ENCODE measurements around the gene LAMA2. TPM values are rescaled to one million over a fixed set of nuclear protein-coding genes. Genes with fewer than 3 reads are reported as not detected.

Gene LAMA2
- polyA plus RNA-seq, 3 donors = not detected

- Mint-ChIP-seq H3K27ac (no peak overlapping the region), H3K4me1 (no peaks in the 10 kb centered on the region), H3K9me3 (no peaks in the 10 kb centered on the region), H3K4me3 (no peak overlapping the region), H3K36me3 (no peaks in the 10 kb centered on the region), H3K27me3 (ENCODE audit: low read depth in 3 of 3) (no peaks in the 10 kb centered on the region)
- intact Hi-C loops (cut with micrococcal nuclease) = no loop called here
- no peak for TF ChIP-seq CTCF (IDR thresholded peaks at IDR 0.05)
- H3K9ac ChIP-seq (ENCODE audit: insufficient read depth, low read length, poor library complexity, severe bottlenecking) = no peak overlapping the region
- no peak overlapping the region for H3K4me2 ChIP-seq (replicated peaks; ENCODE audit: extremely low read depth, low read length, poor library complexity, severe bottlenecking)
- no peaks in the 10 kb centered on the region for H4K20me1 ChIP-seq (ENCODE audit: insufficient read depth, low read length)
- 65% methylated on average over 9 of the region's 9 CpGs for WGBS (ENCODE audit: insufficient coverage)
- H3K27ac ChIP-seq (ENCODE audit: low read depth in 1 of 2, low read length in 2 of 2) = no peak overlapping the region
- no peaks in the 10 kb centered on the region for H3K36me3 ChIP-seq (replicated peaks in 1 of 2; ENCODE audit: control insufficient read depth in 1 of 2, insufficient read depth in 2 of 2, low read length in 2 of 2)
- no peaks in the 10 kb centered on the region for H3K9me3 ChIP-seq (replicated peaks in 1 of 2; ENCODE audit: control insufficient read depth in 1 of 2, insufficient read depth in 1 of 2, low read length in 2 of 2)
- DNase-seq = no peak
- H2AFZ ChIP-seq (ENCODE audit: insufficient read depth, low read depth, low read length, poor library complexity, severe bottlenecking) = no peak overlapping the region
- no peaks in the 10 kb centered on the region for H3K79me2 ChIP-seq (ENCODE audit: insufficient read depth, low read length)
- H3K27me3 ChIP-seq (ENCODE audit: control insufficient read depth in 2 of 2, insufficient read depth in 2 of 2, low read length in 2 of 2) = no peaks in the 10 kb centered on the region
- no peak overlapping the region for H3K4me3 ChIP-seq (replicated peaks in 1 of 3; ENCODE audit: low read depth in 2 of 3, low read length in 3 of 3)
- H3K4me1 ChIP-seq (ENCODE audit: control insufficient read depth in 1 of 2, insufficient read depth in 2 of 2, low read length in 2 of 2) = no peaks in the 10 kb centered on the region
Measured at GRCh38 chr6:129353067-129353466, 470.1 kb downstream of the LAMA2 start.

- H3K4me3 ChIP-seq (replicated peaks in 1 of 3; ENCODE audit: low read depth in 2 of 3, low read length in 3 of 3) = no peak overlapping the region
- no peak for TF ChIP-seq CTCF (IDR thresholded peaks at IDR 0.05)
- Mint-ChIP-seq H3K36me3 (no peaks in the 10 kb centered on the region), H3K27me3 (ENCODE audit: low read depth in 3 of 3) (no peaks in the 10 kb centered on the region), H3K4me1 (no peaks in the 10 kb centered on the region), H3K27ac (no peak overlapping the region), H3K9me3 (no peaks in the 10 kb centered on the region), H3K4me3 (no peak overlapping the region)
- no peak overlapping the region for H3K27ac ChIP-seq (ENCODE audit: low read depth in 1 of 2, low read length in 2 of 2)
- H3K9me3 ChIP-seq (replicated peaks in 1 of 2; ENCODE audit: control insufficient read depth in 1 of 2, insufficient read depth in 1 of 2, low read length in 2 of 2) = no peaks in the 10 kb centered on the region
- DNase-seq = no peak
- H3K9ac ChIP-seq (ENCODE audit: insufficient read depth, low read length, poor library complexity, severe bottlenecking) = no peak overlapping the region
- no peak overlapping the region for H2AFZ ChIP-seq (ENCODE audit: insufficient read depth, low read depth, low read length, poor library complexity, severe bottlenecking)
- intact Hi-C loops (cut with micrococcal nuclease) = no loop called here
- 40% methylated on average over 1 of the region's 2 CpGs for WGBS (ENCODE audit: insufficient coverage)
- no peaks in the 10 kb centered on the region for H3K27me3 ChIP-seq (ENCODE audit: control insufficient read depth in 2 of 2, insufficient read depth in 2 of 2, low read length in 2 of 2)
- no peaks in the 10 kb centered on the region for H3K79me2 ChIP-seq (ENCODE audit: insufficient read depth, low read length)
- H3K36me3 ChIP-seq (replicated peaks in 1 of 2; ENCODE audit: control insufficient read depth in 1 of 2, insufficient read depth in 2 of 2, low read length in 2 of 2) = no peaks in the 10 kb centered on the region
- H3K4me2 ChIP-seq (replicated peaks; ENCODE audit: extremely low read depth, low read length, poor library complexity, severe bottlenecking) = no peak overlapping the region
- H4K20me1 ChIP-seq (ENCODE audit: insufficient read depth, low read length) = no peaks in the 10 kb centered on the region
- H3K4me1 ChIP-seq (ENCODE audit: control insufficient read depth in 1 of 2, insufficient read depth in 2 of 2, low read length in 2 of 2) = no peaks in the 10 kb centered on the region
Measured at GRCh38 chr6:129356129-129356528, 473.2 kb downstream of the LAMA2 start.
